Endothelial cell of umbilical vein (primary cell): ENCODE data around the gene KIF25.

Experiments used
- CTCF ChIP-seq, 2 donors: IDR thresholded peaks; 1 replicate in 1 of 2; 2 replicates in 1 of 2; pipeline ENCODE4 v1.5.1; 2011; ENCODE audit warnings: low read length in 2 of 2, mild to moderate bottlenecking in 2 of 2, moderate library complexity in 2 of 2, control low read depth in 1 of 2, inconsistent platforms in 1 of 2, low read depth in 1 of 2; ENCODE audit not compliant: insufficient read depth in 1 of 2; ENCODE audit errors: extremely low read depth in 1 of 2
- EZH2 ChIP-seq: IDR thresholded peaks from 2 replicates; pipeline ENCODE4 v1.6.1; 2012; ENCODE audit warnings: borderline replicate concordance, low read depth, mild to moderate bottlenecking, moderate library complexity, low read length, inconsistent platforms; ENCODE audit not compliant: severe bottlenecking
- FOS ChIP-seq: IDR thresholded peaks from 2 replicates; pipeline ENCODE4 v1.6.1; 2011; ENCODE audit warnings: mild to moderate bottlenecking, low read length, moderate library complexity, borderline replicate concordance; ENCODE audit not compliant: insufficient read depth
- GATA2 ChIP-seq: IDR thresholded peaks from 2 replicates; pipeline ENCODE4 v1.7.0; 2011; ENCODE audit warnings: low read depth, mild to moderate bottlenecking, moderate library complexity, mixed read lengths, low read length; ENCODE audit not compliant: insufficient read length, insufficient read depth
- JUN ChIP-seq: IDR thresholded peaks from 2 replicates; pipeline ENCODE4 v1.6.1; 2011; ENCODE audit warnings: borderline replicate concordance, low read depth; ENCODE audit not compliant: insufficient read length, insufficient read depth
- MAX ChIP-seq: IDR thresholded peaks from 2 replicates; pipeline ENCODE4 v1.6.1; 2011; ENCODE audit not compliant: insufficient read depth, insufficient read length
- MYC ChIP-seq: IDR thresholded peaks from one replicate; pipeline ENCODE4 v1.6.1; 2011; ENCODE audit warnings: mild to moderate bottlenecking, low read depth, low read length
- POLR2A ChIP-seq: IDR thresholded peaks from 2 replicates; pipeline ENCODE4 v1.6.1; 2012; ENCODE audit warnings: low read depth, mild to moderate bottlenecking, control low read depth, low read length
- POLR2AphosphoS5 ChIP-seq: IDR thresholded peaks from 2 replicates; pipeline ENCODE4 v1.6.1; 2012; ENCODE audit warnings: low read depth, mild to moderate bottlenecking, control low read depth, low read length, moderate library complexity; ENCODE audit not compliant: insufficient read depth

GRCh38 chr6:168026925-168027324 lies 29.5 kb downstream of the KIF25 start:
- no peak for TF ChIP-seq POLR2A
- TF ChIP-seq CTCF (IDR thresholded peaks at IDR 0.05; ENCODE audit: extremely low read depth in 1 of 2, insufficient read depth in 1 of 2, low read depth in 1 of 2, low read length in 2 of 2) = no peak
- TF ChIP-seq EZH2 = no peak
- no peak for TF ChIP-seq POLR2AphosphoS5
- no peak for TF ChIP-seq GATA2
- no peak for TF ChIP-seq JUN
- TF ChIP-seq MAX = no peak
- no peak for TF ChIP-seq MYC
- TF ChIP-seq FOS = no peak
